ENCODE measurements around the gene SERTAD2.

DNA sequence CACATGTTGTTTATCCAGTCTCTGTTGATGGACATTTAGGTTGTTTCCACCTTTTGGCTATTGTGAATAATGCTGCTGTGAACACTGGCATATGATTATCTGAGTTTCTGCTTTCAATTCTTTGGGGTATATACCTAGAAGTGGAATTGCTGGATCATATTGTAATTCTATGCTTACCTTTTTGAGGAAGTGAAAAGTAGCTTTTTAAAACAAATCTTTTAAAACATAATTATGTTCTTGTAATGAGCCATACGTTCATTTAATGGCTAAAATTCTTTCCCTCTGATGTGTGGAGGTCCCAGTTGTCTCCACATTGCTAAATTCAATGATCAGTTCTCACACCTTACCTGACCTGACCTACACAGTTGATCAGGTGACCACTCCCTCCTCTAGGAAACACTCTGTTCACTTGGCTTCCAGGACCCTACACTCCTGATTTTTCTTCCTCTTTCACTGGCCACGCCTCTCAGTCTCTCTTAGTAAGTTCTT, 27.8 kb upstream of the SERTAD2 start:
- TF ChIP-seq, protein P1, sequence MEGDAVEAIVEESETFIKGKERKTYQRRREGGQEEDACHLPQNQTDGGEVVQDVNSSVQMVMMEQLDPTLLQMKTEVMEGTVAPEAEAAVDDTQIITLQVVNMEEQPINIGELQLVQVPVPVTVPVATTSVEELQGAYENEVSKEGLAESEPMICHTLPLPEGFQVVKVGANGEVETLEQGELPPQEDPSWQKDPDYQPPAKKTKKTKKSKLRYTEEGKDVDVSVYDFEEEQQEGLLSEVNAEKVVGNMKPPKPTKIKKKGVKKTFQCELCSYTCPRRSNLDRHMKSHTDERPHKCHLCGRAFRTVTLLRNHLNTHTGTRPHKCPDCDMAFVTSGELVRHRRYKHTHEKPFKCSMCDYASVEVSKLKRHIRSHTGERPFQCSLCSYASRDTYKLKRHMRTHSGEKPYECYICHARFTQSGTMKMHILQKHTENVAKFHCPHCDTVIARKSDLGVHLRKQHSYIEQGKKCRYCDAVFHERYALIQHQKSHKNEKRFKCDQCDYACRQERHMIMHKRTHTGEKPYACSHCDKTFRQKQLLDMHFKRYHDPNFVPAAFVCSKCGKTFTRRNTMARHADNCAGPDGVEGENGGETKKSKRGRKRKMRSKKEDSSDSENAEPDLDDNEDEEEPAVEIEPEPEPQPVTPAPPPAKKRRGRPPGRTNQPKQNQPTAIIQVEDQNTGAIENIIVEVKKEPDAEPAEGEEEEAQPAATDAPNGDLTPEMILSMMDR (IDR thresholded peaks at IDR 0.05), result no peak
- TF ChIP-seq POLR2A (IDR thresholded peaks at IDR 0.05), result no peak

All from transverse colon (tissue), 3 donors.